Caco-2 (cell line): Measurements from ENCODE around the gene ZNF774. TPM values are rescaled to one million over a fixed set of nuclear protein-coding genes. Genes with fewer than 3 reads are reported as not detected.

Experiments used
- BruUV-seq: library from RNA; stranded (reverse); fragments of 400-500 nt; replicated peaks from 2 replicates; lab custom pipeline; 2021; lab: Mats Ljungman, UMichigan
- CTCF ChIA-PET: fragments of 300-600 bp; sonication (Branson Sonifier 250); formaldehyde crosslinking; loops from one replicate; lab custom pipeline; 2022; ENCODE audit warnings: antibody characterized with exemption; lab: Charles Lee
- POLR2A ChIA-PET: fragments of 300-600 bp; sonication (Branson Sonifier 250); formaldehyde crosslinking; loops from one replicate; lab custom pipeline; 2022; ENCODE audit warnings: antibody characterized with exemption; lab: Charles Lee
- DNase-seq, 2 experiments: peaks; one replicate each; pipeline versions ENCODE4 v3.0.0 to v3.0.0-alpha.2; 2020 to 2022
- H3K27me3 ChIP-seq: replicated peaks from 2 replicates; pipeline ENCODE4 v1.6.0; 2011; ENCODE audit warnings: low read length; ENCODE audit not compliant: control insufficient read depth, insufficient read depth
- H3K36me3 ChIP-seq: 2 replicates; pipeline ENCODE4 v1.5.1; 2011; ENCODE audit warnings: low read length; ENCODE audit not compliant: control insufficient read depth, insufficient read depth
- H3K4me1 ChIP-seq: fragments of 250-450 bp; sonication (Bioruptor Pico); 2 replicates; pipeline ENCODE4 v1.5.1; 2020; ENCODE audit warnings: mild to moderate bottlenecking
- H3K4me3 ChIP-seq: 2 replicates; pipeline ENCODE4 v1.5.1; 2011; ENCODE audit warnings: low read depth, mild to moderate bottlenecking, control low read depth, low read length
- H3K9me3 ChIP-seq: fragments of 250-450 bp; sonication (Bioruptor Pico); 2 replicates; pipeline ENCODE4 v1.5.1; 2020; ENCODE audit warnings: mild to moderate bottlenecking, moderate library complexity
- H3K27ac Mint-ChIP-seq: one replicate; pipeline ENCODE4 v1.8.0; 2022; ENCODE audit warnings: mixed read lengths; ENCODE audit not compliant: unreplicated experiment
- H3K27me3 Mint-ChIP-seq: one replicate; pipeline ENCODE4 v1.8.0; 2022; ENCODE audit warnings: mixed read lengths; ENCODE audit not compliant: insufficient read depth, unreplicated experiment
- H3K36me3 Mint-ChIP-seq: one replicate; pipeline ENCODE4 v1.8.0; 2022; ENCODE audit warnings: mild to moderate bottlenecking, mixed read lengths; ENCODE audit not compliant: insufficient read depth, unreplicated experiment
- H3K4me1 Mint-ChIP-seq: one replicate; pipeline ENCODE4 v1.8.0; 2022; ENCODE audit warnings: low read depth, mixed read lengths; ENCODE audit not compliant: unreplicated experiment
- H3K4me3 Mint-ChIP-seq: one replicate; pipeline ENCODE4 v1.8.0; 2022; ENCODE audit warnings: mild to moderate bottlenecking, moderate library complexity, mixed read lengths; ENCODE audit not compliant: unreplicated experiment
- H3K9me3 Mint-ChIP-seq: one replicate; pipeline ENCODE4 v1.8.0; 2022; ENCODE audit warnings: mixed read lengths; ENCODE audit not compliant: unreplicated experiment
- CTCF ChIP-seq, 2 experiments: fragments of 200-600 bp in 1 of 2; IDR thresholded peaks; 1 replicate in 1 of 2; 2 replicates in 1 of 2; pipeline versions ENCODE4 v1.5.1 to v1.8.0; 2011 to 2022; ENCODE audit warnings: antibody characterized with exemption in 1 of 2, control low read depth in 1 of 2, inconsistent platforms in 1 of 2, low read depth in 1 of 2, low read length in 1 of 2, mild to moderate bottlenecking in 1 of 2, moderate library complexity in 1 of 2; ENCODE audit not compliant: insufficient read depth in 1 of 2, severe bottlenecking in 1 of 2, unreplicated experiment in 1 of 2
- intact Hi-C: fragments of 100-400 bp; cut with micrococcal nuclease; formaldehyde crosslinking; loops from one replicate; pipeline ENCODE4 v1.10.0; 2022; ENCODE audit not compliant: unreplicated experiment
- total RNA-seq: library from RNA; stranded (reverse); gene quantifications from 2 replicates; pipeline ENCODE4 v1.2.3, GENCODE V29; 2022

ZNF774 gene
- total RNA-seq, 1 experiment from 2014 or later: 11.9 TPM

GRCh38 chr15:90348456-90348855 lies 3.6 kb upstream of the ZNF774 start:
- H3K4me1 Mint-ChIP-seq: no peaks in the 10 kb centered on the region
- no peaks in the 10 kb centered on the region for H3K27me3 Mint-ChIP-seq
- ChIA-PET CTCF (no interaction called here), POLR2A (no interaction called here)
- no TSS peak for BruUV-seq
- H3K27ac Mint-ChIP-seq: no peak overlapping the region
- Histone ChIP-seq H3K27me3 (no peaks in the 10 kb centered on the region), H3K36me3 (no peaks in the 10 kb centered on the region), H3K4me3 (no peak overlapping the region), H3K9me3 (no peaks in the 10 kb centered on the region), H3K4me1 (peaks cover 6% of the 10 kb centered on the region)
- intact Hi-C loops: no loop called here
- H3K36me3 Mint-ChIP-seq: peaks cover 6% of the 10 kb centered on the region
- no peak for TF ChIP-seq CTCF (IDR thresholded peaks at IDR 0.05; ENCODE audit: insufficient read depth in 1 of 2, low read depth in 1 of 2, low read length in 1 of 2, severe bottlenecking in 1 of 2, unreplicated experiment in 1 of 2)
- no peak for DNase-seq
- H3K9me3 Mint-ChIP-seq: no peaks in the 10 kb centered on the region
- no peak overlapping the region for H3K4me3 Mint-ChIP-seq

- H3K4me1 Mint-ChIP-seq: no peaks in the 10 kb centered on the region
- Histone ChIP-seq H3K4me3 (no peak overlapping the region), H3K36me3 (no peaks in the 10 kb centered on the region), H3K9me3 (no peaks in the 10 kb centered on the region), H3K4me1 (peaks cover 4% of the 10 kb centered on the region; the same call in 1 of the 2 replicates), H3K27me3 (no peaks in the 10 kb centered on the region)
- POLR2A ChIA-PET: no interaction called here
- no TSS peak for BruUV-seq
- H3K27ac Mint-ChIP-seq: no peak overlapping the region
- no peak for DNase-seq
- peaks cover 6% of the 10 kb centered on the region for H3K36me3 Mint-ChIP-seq
- CTCF ChIA-PET: no interaction called here
- intact Hi-C loops: no loop called here
- H3K27me3 Mint-ChIP-seq: no peaks in the 10 kb centered on the region
- H3K4me3 Mint-ChIP-seq: no peak overlapping the region
- TF ChIP-seq CTCF (IDR thresholded peaks at IDR 0.05; ENCODE audit: insufficient read depth in 1 of 2, low read depth in 1 of 2, low read length in 1 of 2, severe bottlenecking in 1 of 2, unreplicated experiment in 1 of 2): no peak
- H3K9me3 Mint-ChIP-seq: no peaks in the 10 kb centered on the region
These were observed 3.0 kb upstream of the ZNF774 start for GRCh38 chr15:90349072-90349471.

GRCh38 chr15:90349821-90350220 lies 2.3 kb upstream of the ZNF774 start:
- ChIA-PET CTCF (no interaction called here), POLR2A (no interaction called here)
- H3K27me3 ChIP-seq: no peaks in the 10 kb centered on the region
- no peaks in the 10 kb centered on the region for H3K36me3 ChIP-seq
- no peak for DNase-seq
- H3K9me3 Mint-ChIP-seq: no peaks in the 10 kb centered on the region
- no peaks in the 10 kb centered on the region for H3K9me3 ChIP-seq
- peaks cover 4% of the 10 kb centered on the region; the same call in 1 of the 2 replicates for H3K4me1 ChIP-seq
- H3K4me1 Mint-ChIP-seq: no peaks in the 10 kb centered on the region
- no peak overlapping the region for H3K27ac Mint-ChIP-seq
- H3K27me3 Mint-ChIP-seq: no peaks in the 10 kb centered on the region
- no peak overlapping the region for H3K4me3 Mint-ChIP-seq
- H3K36me3 Mint-ChIP-seq: peaks cover 6% of the 10 kb centered on the region
- no peak overlapping the region for H3K4me3 ChIP-seq
- no TSS peak for BruUV-seq
- intact Hi-C loops: no loop called here
- no peak for TF ChIP-seq CTCF (IDR thresholded peaks at IDR 0.05; ENCODE audit: insufficient read depth in 1 of 2, low read depth in 1 of 2, low read length in 1 of 2, severe bottlenecking in 1 of 2, unreplicated experiment in 1 of 2)
